HFF-Myc (cell line): ENCODE results near the gene PDIA5.

Experiments
- DNase-seq: peaks from one replicate; pipeline ENCODE4 v3.0.0-alpha.2; 2011; ENCODE audit warnings: low read depth; ENCODE audit errors: extremely low read depth
- H3K4me3 ChIP-seq: replicated peaks from 2 replicates; pipeline ENCODE4 v1.5.1; 2011; ENCODE audit warnings: low read depth, mild to moderate bottlenecking, control low read depth, low read length
- CTCF ChIP-seq: IDR thresholded peaks from 2 replicates; pipeline ENCODE4 v1.5.1; 2012; ENCODE audit warnings: mild to moderate bottlenecking, low read depth, low read length, control low read depth; ENCODE audit errors: missing control alignments

PDIA5 gene

GRCh38 chr3:123068601-123069381 lies 2.0 kb downstream of the PDIA5 start:
- no peak for DNase-seq
- TF ChIP-seq CTCF = no peak
- H3K4me3 ChIP-seq = peak overlapping the region; percentile 90

- no peak overlapping the region for H3K4me3 ChIP-seq
- no peak for TF ChIP-seq CTCF
- DNase-seq = no peak
Observed at GRCh38 chr3:123070510-123070909, 3.7 kb downstream of the PDIA5 start.

GRCh38 chr3:123071146-123071545 lies 4.3 kb downstream of the PDIA5 start:
- H3K4me3 ChIP-seq = no peak overlapping the region
- TF ChIP-seq CTCF = no peak
- DNase-seq = no peak

GRCh38 chr3:123071581-123071980 lies 4.8 kb downstream of the PDIA5 start:
- no peak for TF ChIP-seq CTCF
- no peak for DNase-seq
- H3K4me3 ChIP-seq = no peak overlapping the region

GRCh38 chr3:123072152-123072551 lies 5.3 kb downstream of the PDIA5 start:
- DNase-seq = no peak
- no peak for TF ChIP-seq CTCF
- H3K4me3 ChIP-seq = no peak overlapping the region

GRCh38 chr3:123072564-123072963 lies 5.7 kb downstream of the PDIA5 start:
- no peak for DNase-seq
- TF ChIP-seq CTCF = no peak
- H3K4me3 ChIP-seq = no peak overlapping the region

GRCh38 chr3:123075359-123075758 lies 8.5 kb downstream of the PDIA5 start:
- H3K4me3 ChIP-seq = no peak overlapping the region
- DNase-seq = no peak
- no peak for TF ChIP-seq CTCF
